HEK293T (cell line): ENCODE data around the gene OTUB2.

Experiments
- CTCF ChIA-PET: fragments of 350-600 bp; formaldehyde crosslinking; extraction: SDS; loops from one replicate; lab custom pipeline; 2021; ENCODE audit warnings: antibody characterized with exemption, inconsistent platforms; lab: Yijun Ruan, JAX
- POLR2A ChIA-PET: fragments of 350-600 bp; formaldehyde crosslinking; extraction: SDS; loops from one replicate; lab custom pipeline; 2020; ENCODE audit warnings: antibody characterized with exemption, inconsistent platforms; lab: Yijun Ruan, JAX
- DNase-seq: peaks from one replicate; pipeline ENCODE4 v3.0.0; 2012; ENCODE audit warnings: mixed read lengths; ENCODE audit errors: extremely low spot score
- ARNT ChIP-seq: fragments of 450-650 bp; IDR thresholded peaks from 2 replicates; pipeline ENCODE4 v1.6.1; 2017; ENCODE audit warnings: mild to moderate bottlenecking
- BHLHE40 ChIP-seq: fragments of 450-650 bp; IDR thresholded peaks from 2 replicates; pipeline ENCODE4 v1.6.1; 2016; ENCODE audit warnings: mild to moderate bottlenecking, moderate library complexity, borderline replicate concordance
- CTBP1 ChIP-seq: fragments of 450-650 bp; IDR thresholded peaks from 2 replicates; pipeline ENCODE4 v1.6.1; 2016; ENCODE audit warnings: borderline replicate concordance
- ELF4 ChIP-seq: fragments of 450-650 bp; IDR thresholded peaks from 2 replicates; pipeline ENCODE4 v1.6.1; 2017; ENCODE audit warnings: antibody characterized with exemption
- FOXA1 ChIP-seq: fragments of 450-650 bp; IDR thresholded peaks from 2 replicates; pipeline ENCODE4 v1.6.1; 2016; ENCODE audit warnings: mild to moderate bottlenecking
- FOXK2 ChIP-seq: fragments of 450-650 bp; IDR thresholded peaks from 2 replicates; pipeline ENCODE4 v1.6.1; 2016; ENCODE audit warnings: mild to moderate bottlenecking
- FOXM1 ChIP-seq: fragments of 450-650 bp; IDR thresholded peaks from 2 replicates; pipeline ENCODE4 v1.6.1; 2017; ENCODE audit warnings: mild to moderate bottlenecking, borderline replicate concordance
- HDGF ChIP-seq: fragments of 450-650 bp; IDR thresholded peaks from 2 replicates; pipeline ENCODE4 v1.6.1; 2017; ENCODE audit warnings: antibody characterized with exemption, borderline replicate concordance
- L3MBTL2 ChIP-seq: fragments of 450-650 bp; conservative IDR thresholded peaks from 2 replicates; pipeline ENCODE4 v1.6.1; 2016; ENCODE audit warnings: mild to moderate bottlenecking
- LEF1 ChIP-seq: fragments of 450-650 bp; IDR thresholded peaks from 2 replicates; pipeline ENCODE4 v1.6.1; 2017; ENCODE audit warnings: mild to moderate bottlenecking, borderline replicate concordance
- NFRKB ChIP-seq: fragments of 450-650 bp; IDR thresholded peaks from 2 replicates; pipeline ENCODE4 v1.6.1; 2016; ENCODE audit warnings: mild to moderate bottlenecking, moderate library complexity
- SP1 ChIP-seq: fragments of 450-650 bp; IDR thresholded peaks from 2 replicates; pipeline ENCODE4 v1.6.1; 2017
- SUZ12 ChIP-seq: fragments of 450-650 bp; IDR thresholded peaks from 2 replicates; pipeline ENCODE4 v1.6.1; 2016; ENCODE audit warnings: mild to moderate bottlenecking
- TARDBP ChIP-seq: fragments of 450-650 bp; IDR thresholded peaks from 2 replicates; pipeline ENCODE4 v1.6.1; 2016
- ZNF384 ChIP-seq: fragments of 450-650 bp; IDR thresholded peaks from 2 replicates; pipeline ENCODE4 v1.6.1; 2016
- TF ChIP-seq, protein P1 (sequence below): fragments of 450-650 bp; IDR thresholded peaks from 2 replicates; pipeline ENCODE4 v1.6.1; 2016

The OTUB2 gene

DNA sequence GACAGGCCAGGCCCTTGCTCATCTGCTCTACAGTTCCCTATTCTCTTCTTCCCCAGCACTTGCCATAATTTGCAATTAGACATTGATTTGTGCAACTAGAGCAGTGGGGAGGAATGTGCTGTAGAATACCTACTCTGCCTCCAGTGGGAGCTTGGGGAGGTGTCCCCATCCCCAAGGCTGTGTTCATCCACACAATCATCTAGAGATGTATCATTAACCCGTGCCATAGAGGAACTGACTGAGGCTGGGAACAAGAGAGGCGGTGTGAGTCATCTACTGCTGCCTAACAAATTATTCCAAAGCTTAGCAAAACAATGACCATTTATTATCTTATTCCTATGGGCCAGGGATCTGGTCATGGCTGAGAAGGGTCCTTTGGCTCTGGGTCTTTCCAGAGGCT lies 5.1 kb upstream of the OTUB2 start:
- DNase-seq: no peak
- no peak for TF ChIP-seq BHLHE40
- no peak for TF ChIP-seq FOXK2
- TF ChIP-seq HDGF: no peak
- ChIA-PET POLR2A (no interaction called here), CTCF (interaction anchor here (0.6 to 1.5 kb wide), 3 partner anchors 16 to 20 kb away, joined by 3 to 5 read pairs (median 5); no protein-coding TSS in a partner anchor)

DNA sequence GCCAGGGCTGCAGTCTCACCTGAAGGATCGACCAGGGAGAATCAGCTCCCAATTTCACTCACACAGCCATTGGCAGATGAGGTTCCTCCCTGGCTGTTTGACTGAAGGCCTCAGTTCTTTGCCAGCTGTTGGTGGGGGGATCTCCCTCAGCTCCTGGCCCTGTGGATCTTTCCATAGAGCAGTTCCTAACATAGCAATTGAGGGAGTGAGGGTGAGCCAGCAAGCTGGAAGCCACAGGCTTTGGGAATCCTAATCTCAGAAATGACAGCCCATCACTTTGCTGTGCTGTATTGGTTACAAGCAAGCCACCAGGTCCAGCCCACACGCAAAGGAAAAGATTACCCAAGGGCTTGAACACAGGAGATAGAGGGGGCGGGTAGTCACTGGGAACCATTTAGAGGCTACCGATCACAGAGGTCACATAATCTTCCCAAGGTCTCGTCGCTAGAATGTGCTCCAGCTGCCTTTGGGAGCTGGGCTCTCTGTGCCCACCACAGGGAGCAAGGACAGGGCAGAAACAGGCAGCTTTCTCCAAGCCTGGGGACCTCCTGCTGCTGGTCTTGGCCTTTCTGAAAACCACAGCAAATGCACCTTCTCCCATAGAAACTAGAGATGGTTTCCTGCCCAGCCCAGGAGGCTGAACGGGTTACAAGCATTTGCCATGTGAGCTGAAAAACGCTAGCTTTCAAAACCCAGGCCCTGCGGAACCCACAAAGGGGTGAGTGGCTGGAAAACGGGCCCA lies 4.6 kb upstream of the OTUB2 start:
- no peak for DNase-seq
- no peak for TF ChIP-seq ARNT
- no peak for TF ChIP-seq SP1
- no peak for TF ChIP-seq ZNF384
- TF ChIP-seq SUZ12: no peak
- no peak for TF ChIP-seq HDGF
- TF ChIP-seq FOXM1: no peak
- TF ChIP-seq, protein P1, sequence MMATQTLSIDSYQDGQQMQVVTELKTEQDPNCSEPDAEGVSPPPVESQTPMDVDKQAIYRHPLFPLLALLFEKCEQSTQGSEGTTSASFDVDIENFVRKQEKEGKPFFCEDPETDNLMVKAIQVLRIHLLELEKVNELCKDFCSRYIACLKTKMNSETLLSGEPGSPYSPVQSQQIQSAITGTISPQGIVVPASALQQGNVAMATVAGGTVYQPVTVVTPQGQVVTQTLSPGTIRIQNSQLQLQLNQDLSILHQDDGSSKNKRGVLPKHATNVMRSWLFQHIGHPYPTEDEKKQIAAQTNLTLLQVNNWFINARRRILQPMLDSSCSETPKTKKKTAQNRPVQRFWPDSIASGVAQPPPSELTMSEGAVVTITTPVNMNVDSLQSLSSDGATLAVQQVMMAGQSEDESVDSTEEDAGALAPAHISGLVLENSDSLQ: no peak
- no peak for TF ChIP-seq ELF4
- no peak for TF ChIP-seq FOXA1
- no peak for TF ChIP-seq FOXK2
- TF ChIP-seq TARDBP: no peak
- TF ChIP-seq LEF1: no peak
- ChIA-PET CTCF (interaction anchor here (1.2 to 2.5 kb wide), 3 partner anchors 15 to 21 kb away, joined by 5 to 11 read pairs (median 5); no protein-coding TSS in a partner anchor), POLR2A (no interaction called here)

DNA sequence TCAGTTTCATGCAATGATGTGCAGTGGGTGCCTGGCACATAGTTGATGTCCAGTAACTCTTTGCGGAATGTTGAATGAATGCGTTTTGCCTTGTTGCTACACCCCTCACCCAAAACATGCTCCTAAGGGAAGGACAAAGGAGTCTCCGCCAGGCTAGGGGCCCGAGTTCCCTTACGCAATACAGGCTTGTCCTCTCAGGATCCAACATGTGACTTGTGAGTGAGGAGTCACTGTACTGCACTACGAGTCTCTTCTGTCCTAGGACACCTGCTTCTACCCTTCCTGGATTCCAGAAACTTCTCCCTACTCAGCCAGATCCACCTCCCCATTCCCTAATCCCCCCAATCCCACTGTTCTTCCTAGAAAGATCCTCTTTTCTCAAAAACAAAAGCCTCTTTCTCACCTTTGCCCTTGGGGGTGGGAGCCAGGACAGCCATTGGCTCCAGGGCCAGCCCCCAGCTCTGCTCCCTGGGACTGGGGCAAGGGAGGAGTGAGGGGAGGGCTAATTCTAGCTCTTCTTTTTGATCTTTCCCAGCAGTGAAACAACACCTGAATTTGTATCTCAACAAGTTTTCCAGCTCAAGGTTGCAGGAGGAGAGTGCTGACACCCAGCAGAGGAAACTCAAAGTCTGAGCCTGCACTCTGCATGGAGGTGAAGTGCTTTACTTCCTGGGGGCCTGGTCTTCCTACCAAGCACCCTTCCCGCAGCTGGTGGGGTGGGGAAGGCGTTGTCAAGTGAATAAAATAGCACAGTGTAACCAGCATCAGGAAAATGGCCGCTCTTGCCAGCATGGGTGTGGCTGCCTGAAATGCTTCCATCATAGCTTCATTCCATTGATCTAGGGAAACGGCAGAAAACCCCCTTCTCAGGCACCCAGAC lies 3.4 kb upstream of the OTUB2 start:
- ChIA-PET CTCF (interaction anchor here (1.8 to 2.5 kb wide), 2 partner anchors 14 to 83 kb away, joined by 5 to 11 read pairs; no protein-coding TSS in a partner anchor), POLR2A (no interaction called here)
- DNase-seq: no peak
- TF ChIP-seq TARDBP (no peak), HDGF (no peak), BHLHE40 (no peak), L3MBTL2 (no peak), CTBP1 (no peak), FOXK2 (no peak), FOXM1 (no peak), ZNF384 (no peak), LEF1 (no peak), ARNT (no peak), SP1 (no peak), FOXA1 (no peak), SUZ12 (no peak), ELF4 (no peak), NFRKB (no peak)
- TF ChIP-seq, protein P1: no peak

DNA sequence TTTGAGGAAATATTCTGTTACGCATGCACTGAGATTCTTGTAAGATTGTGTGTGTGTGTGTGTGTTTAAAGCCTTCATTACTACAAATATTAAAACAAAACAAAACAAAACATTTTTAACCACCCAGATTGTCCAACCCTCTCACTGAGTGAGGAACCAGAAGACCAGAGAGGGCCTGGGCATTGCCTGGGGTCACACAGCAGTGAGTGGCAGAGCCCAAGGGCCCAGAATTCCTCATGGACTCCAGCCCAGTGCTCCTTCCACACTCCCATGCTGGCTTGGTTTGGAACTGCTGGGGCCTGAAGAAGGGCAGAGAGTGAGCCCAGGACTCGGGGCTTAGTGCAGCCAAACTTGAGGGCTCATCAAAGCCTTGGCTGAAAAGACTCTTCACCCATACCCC lies 1.6 kb upstream of the OTUB2 start:
- TF ChIP-seq FOXK2 (no peak), FOXM1 (no peak), HDGF (no peak), NFRKB (no peak), SUZ12 (no peak), ZNF384 (no peak), FOXA1 (no peak), TARDBP (no peak), LEF1 (no peak), ARNT (no peak), ELF4 (no peak), L3MBTL2 (no peak), CTBP1 (no peak), SP1 (no peak), BHLHE40 (no peak)
- TF ChIP-seq, protein P1: no peak
- ChIA-PET CTCF (interaction anchor here (0.9 to 1.8 kb wide), 2 partner anchors 12 to 85 kb away, joined by 3 to 5 read pairs; no protein-coding TSS in a partner anchor), POLR2A (no interaction called here)
- no peak for DNase-seq

DNA sequence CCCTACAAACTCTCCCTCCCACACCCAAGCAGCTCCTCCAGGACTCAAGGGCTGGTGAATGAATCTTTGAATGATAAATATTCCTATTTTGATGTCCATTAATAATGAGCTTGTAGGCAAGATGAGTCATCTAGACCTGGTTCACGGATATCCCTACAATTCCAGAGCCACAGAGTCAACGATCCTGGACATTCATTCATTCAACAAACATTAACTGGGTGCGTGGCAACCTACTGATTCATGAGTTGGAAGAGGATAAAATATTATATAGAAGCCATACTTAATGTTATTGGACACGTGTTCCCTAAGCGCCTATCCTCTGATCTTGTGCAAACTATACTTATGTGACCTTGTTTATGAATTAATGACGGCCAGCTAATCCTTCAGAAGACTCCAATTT lies 420 bp upstream of the OTUB2 start:
- TF ChIP-seq, protein P1: no peak
- no peak for TF ChIP-seq ELF4
- TF ChIP-seq SUZ12: no peak
- no peak for TF ChIP-seq HDGF
- no peak for TF ChIP-seq NFRKB
- no peak for TF ChIP-seq LEF1
- TF ChIP-seq SP1: no peak
- no peak for TF ChIP-seq FOXA1
- no peak for TF ChIP-seq ZNF384
- TF ChIP-seq CTBP1: no peak
- no peak for TF ChIP-seq L3MBTL2
- TF ChIP-seq FOXM1: no peak
- ChIA-PET POLR2A (interaction anchor here (1.4 to 1.9 kb wide), 4 partner anchors 10 to 841 kb away, joined by 3 to 5 read pairs (median 4); partner anchors contain the start of genes DDX24, IFI27L1, LYSET and MOAP1), CTCF (interaction anchor here (0.6 to 1.4 kb wide), 4 partner anchors 12 to 25 kb away, joined by 3 read pairs; no protein-coding TSS in a partner anchor)
- no peak for DNase-seq
